ENCODE results near the gene PSKH1.

The PSKH1 gene

DNA sequence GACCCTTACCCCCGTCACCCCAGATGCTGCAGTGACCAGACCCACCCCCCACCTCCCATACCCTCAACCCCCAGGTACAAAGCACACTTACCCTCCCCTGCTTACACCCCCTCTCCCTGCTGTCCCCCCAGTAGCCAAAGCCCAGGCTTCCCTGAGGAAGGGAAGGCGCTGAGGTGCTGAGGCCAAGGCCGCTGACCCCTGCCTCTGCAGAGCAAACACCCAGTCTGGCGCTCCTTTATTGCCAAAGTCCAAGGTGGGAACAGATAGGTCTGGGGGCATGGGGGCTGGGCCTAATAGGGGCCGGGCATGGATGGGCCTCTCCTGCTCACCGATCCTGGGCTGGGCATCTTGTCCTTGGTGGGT, 50.2 kb downstream of the PSKH1 start:
- Mint-ChIP-seq H3K36me3 (no peaks in the 10 kb centered on the region), H3K4me3 (no peak overlapping the region), H3K4me1 (ENCODE audit: low read depth) (peaks cover 22% of the 10 kb centered on the region), H3K27ac (no peak overlapping the region), H3K27me3 (no peaks in the 10 kb centered on the region), H3K9me3 (ENCODE audit: low read depth) (no peaks in the 10 kb centered on the region)

DNA sequence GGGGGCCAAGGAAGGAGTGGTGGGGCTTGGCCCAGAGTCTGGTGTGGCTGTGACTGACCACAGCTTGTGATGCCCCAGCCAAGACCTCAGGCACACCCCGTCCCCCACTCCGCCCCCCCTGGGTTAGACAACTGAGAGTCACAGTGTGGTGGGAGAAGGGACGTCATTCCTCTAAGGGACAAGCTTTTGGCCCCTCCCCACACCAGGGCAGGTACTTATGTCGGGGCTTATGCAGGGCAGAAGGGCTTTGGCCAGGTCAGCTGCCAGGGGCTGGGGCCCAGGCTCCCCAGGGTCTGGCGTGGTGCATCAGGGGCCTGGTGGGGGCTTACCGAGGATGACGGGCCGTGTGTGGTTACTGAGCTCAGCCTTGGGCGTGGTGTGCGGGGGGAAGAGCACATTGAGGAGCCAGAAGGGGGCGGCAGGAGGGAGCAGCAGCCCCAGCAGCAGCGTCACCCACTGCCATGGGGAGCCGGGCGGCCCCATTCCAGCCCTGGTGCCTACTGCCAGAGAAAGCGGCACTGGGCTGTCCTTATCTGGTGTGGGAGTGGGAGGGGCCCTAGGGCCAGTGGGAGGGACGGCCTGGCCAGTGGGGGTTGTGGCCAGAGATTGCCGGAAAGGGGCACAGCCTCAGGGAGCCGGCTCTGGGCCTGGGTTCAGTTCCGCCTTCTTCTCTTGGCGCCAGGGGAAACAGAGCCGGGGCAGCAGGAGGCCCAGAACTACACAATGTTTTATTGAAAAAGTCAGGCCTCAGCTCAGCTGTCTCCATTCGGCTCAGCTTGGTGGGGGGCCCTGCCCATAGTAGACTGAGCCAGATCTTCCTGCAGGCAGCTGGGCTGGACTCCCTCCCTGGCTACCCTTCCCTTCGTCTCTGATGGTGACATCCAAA, 50.8 kb downstream of the PSKH1 start, which contains the start of gene LCAT:
Gene LCAT (minus strand): TSS at position 502 of the 886 bp plus-strand sequence. CDS start 19 bp downstream, at position 483.
- H3K9me3 Mint-ChIP-seq (ENCODE audit: low read depth): no peaks in the 10 kb centered on the region
- peaks cover 22% of the 10 kb centered on the region for H3K4me1 Mint-ChIP-seq (ENCODE audit: low read depth)
- no peak within 1 kb of the TSS for H3K27ac Mint-ChIP-seq
- H3K27me3 Mint-ChIP-seq: no peaks in the 10 kb centered on the region
- no peaks in the 10 kb centered on the region for H3K36me3 Mint-ChIP-seq
- H3K4me3 Mint-ChIP-seq: no peak within 1 kb of the TSS

DNA sequence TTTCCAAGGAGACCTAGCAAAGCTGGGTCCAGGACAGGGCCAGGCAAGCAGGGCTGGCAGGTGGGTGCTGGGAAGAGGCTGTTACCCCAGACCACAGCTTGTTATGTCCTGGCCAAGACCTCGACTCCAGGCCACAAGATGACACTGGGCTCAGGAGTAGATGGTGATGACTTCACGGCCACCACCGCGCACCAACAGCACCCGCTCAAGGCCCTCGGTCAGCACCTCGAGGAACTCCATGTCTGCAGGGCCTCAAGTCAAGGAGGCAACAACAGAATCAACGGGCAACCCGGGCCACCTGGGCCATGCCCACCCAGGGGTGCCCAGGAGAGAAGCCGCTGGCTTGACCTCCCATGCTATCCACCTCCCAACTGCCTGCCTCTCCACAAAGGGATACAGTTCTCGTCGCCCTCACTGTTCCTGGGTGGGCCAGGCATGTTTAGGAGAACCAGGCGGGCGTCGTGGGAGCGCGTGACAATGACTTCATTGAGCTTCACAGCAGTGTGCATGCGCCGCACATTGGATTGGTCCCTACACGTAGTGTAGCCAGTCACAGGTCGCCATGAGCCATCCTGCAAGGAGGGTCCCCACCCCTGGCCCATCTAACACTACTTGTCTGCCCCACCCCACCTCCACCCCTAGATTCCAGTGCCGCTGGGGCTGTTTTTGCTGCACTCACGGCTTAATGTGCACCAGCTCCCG, 51.8 kb downstream of the PSKH1 start:
- Mint-ChIP-seq H3K9me3 (ENCODE audit: low read depth) (no peaks in the 10 kb centered on the region), H3K4me3 (no peak overlapping the region), H3K27me3 (no peaks in the 10 kb centered on the region), H3K27ac (no peak overlapping the region), H3K36me3 (no peaks in the 10 kb centered on the region), H3K4me1 (ENCODE audit: low read depth) (peaks cover 17% of the 10 kb centered on the region)

DNA sequence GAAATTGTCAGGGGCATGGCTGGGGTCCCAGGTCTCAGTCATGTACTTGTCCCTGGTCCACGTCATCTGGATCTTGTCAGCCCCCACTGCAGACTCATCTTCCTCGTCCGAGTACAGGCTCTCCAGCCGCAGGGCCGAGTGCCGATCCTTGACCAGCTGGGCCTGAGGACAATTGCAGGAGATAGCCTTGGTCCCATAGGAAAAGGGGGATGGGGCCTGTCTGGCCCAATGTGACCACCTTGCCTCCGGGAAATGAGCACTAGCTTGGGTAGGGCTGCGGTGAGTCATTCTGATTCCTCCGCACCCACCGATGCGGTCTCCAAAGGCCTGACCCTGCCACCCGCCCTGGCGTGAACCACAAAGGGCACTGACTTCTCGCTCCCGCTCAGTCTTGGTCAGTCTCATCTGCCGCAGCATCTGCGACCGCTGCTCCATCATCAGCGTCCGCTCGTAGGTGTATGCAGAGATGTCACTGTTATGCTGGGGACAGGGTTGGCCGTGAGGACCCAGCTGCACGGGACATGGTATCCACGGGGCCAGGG, 52.4 kb downstream of the PSKH1 start:
- Mint-ChIP-seq H3K9me3 (ENCODE audit: low read depth) (no peaks in the 10 kb centered on the region), H3K4me3 (no peak overlapping the region), H3K4me1 (ENCODE audit: low read depth) (peaks cover 10% of the 10 kb centered on the region), H3K27ac (no peak overlapping the region), H3K27me3 (no peaks in the 10 kb centered on the region), H3K36me3 (no peaks in the 10 kb centered on the region)

DNA sequence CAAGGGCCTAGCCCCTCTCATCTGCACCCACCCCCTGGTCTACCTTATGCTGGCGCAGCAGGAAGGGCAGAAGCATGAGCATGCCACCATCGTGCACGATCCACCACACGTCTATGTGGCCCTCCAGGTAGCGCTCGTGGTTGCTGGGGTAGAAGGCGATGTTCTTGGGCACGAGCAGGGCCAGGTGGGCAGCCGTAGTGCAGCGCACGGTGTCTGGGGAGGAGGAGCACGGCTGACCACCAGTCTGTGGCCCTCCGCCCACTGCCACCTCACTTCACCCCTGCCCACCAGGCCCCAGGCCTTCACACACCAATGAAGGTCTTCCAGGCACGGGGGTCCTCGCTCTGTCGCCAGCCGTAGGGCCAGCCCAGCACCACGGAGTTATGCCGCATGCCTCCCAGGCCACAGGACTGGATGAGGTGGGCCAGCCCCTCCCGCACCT, 53.1 kb downstream of the PSKH1 start:
- H3K27ac Mint-ChIP-seq: no peak overlapping the region
- peaks cover 10% of the 10 kb centered on the region for H3K4me1 Mint-ChIP-seq (ENCODE audit: low read depth)
- H3K4me3 Mint-ChIP-seq: no peak overlapping the region
- H3K36me3 Mint-ChIP-seq: no peaks in the 10 kb centered on the region
- no peaks in the 10 kb centered on the region for H3K9me3 Mint-ChIP-seq (ENCODE audit: low read depth)
- no peaks in the 10 kb centered on the region for H3K27me3 Mint-ChIP-seq

DNA sequence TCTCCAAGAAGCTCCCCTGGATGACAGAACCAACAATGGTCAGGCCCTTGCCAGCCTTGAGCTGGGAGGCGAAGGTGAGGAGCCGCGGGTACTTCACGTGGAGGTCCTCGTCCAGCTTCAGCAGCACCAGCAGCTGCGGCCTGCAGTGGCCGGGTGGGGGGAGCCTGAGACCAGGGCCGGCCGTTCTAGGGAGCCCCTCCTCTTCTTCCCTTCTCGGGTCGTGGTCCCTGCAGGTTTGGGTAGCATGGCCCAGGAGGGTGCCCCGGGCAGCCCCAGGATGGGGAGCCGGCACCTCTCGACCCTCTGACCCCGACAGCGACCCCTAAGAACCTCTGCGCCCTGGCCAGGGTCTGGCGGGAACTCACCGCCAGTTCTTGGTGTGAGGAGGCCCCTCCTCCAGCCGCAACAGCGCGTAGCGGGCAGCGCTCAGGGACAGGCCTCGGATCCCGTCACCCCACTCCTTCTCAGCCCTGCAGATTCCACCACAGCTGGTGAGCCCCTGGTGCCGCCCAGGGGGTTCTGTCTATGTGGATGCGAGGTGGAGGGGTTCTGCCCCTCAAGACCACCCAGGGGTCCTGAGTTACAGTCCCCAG, 54.0 kb downstream of the PSKH1 start:
- Mint-ChIP-seq H3K36me3 (no peaks in the 10 kb centered on the region), H3K4me1 (ENCODE audit: low read depth) (peaks cover 2% of the 10 kb centered on the region), H3K4me3 (no peak overlapping the region)

DNA sequence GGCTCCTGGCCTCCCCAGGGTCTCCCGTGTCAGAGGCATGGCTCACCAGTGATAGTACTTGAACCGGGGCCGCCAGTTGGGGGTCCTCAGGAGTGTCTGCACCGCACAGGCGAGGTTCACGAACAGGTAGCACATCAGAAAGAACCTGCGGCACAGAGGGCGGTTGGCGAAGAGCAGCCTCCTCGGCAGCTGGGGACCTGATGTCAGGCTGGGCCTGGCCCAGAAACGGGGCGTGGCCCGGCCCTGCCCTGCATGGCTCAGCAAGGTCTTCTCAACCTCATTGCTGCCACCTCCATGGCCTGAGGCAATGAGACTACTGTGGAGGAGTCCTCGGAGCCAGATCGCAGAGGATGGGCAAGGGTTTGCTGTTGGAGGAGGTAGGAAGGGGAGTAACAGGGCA, 55.0 kb downstream of the PSKH1 start:
- Mint-ChIP-seq H3K27ac (no peak overlapping the region), H3K4me3 (no peak overlapping the region), H3K9me3 (ENCODE audit: low read depth) (no peaks in the 10 kb centered on the region), H3K36me3 (no peaks in the 10 kb centered on the region), H3K27me3 (no peaks in the 10 kb centered on the region), H3K4me1 (ENCODE audit: low read depth) (no peaks in the 10 kb centered on the region)

More for the DNA sequence above, 54.0 kb downstream of the PSKH1 start:
- Mint-ChIP-seq H3K27me3 (no peaks in the 10 kb centered on the region), H3K9me3 (ENCODE audit: low read depth) (no peaks in the 10 kb centered on the region), H3K27ac (no peak overlapping the region)

DNA sequence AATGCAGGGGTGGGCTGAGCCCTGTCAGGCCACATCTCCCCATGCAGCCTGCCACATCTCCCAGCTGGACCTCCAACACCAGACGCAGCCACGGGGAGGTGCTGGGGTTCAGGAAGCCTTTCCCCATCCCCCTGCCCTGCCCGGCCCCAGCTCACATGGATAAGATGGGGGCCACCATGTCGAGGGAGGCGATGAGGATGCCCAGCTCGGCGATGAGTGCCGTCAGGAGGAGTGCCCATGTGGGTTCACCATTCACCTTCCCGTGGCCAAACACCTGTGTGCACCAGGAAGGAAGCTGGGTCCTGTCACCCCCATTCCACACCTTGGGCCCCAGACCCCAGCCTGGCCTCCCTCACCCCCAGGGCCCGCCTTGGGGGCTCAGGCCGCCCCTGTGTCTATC, 56.6 kb downstream of the PSKH1 start:
- Mint-ChIP-seq H3K36me3 (no peaks in the 10 kb centered on the region), H3K27me3 (no peaks in the 10 kb centered on the region), H3K4me1 (ENCODE audit: low read depth) (no peaks in the 10 kb centered on the region), H3K27ac (no peak overlapping the region), H3K9me3 (ENCODE audit: low read depth) (no peaks in the 10 kb centered on the region), H3K4me3 (no peak overlapping the region)

DNA sequence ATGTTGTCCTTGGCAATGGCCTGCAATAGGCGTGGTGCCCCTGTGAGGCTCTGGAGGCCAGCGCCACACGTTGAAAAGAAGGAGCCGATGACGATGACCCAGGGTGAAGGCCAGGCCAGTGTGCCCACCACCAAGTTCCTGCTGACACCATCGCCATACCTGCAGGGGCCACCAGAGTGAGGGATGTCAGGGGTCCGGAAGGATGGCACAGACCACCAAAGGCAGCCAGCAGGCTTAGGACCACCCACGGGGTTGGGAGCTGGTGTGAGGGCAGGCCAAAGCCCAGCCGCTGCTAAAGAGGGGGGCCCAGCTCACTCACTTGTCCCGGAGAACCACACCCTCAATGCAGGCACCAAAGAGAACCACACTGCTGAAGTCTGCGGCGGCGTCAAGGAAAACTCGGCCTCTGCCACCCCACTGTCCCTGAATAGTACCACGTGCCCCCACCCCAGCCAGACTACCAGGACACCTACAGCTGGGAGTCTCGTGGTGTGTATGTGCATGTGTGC, 57.3 kb downstream of the PSKH1 start:
- Mint-ChIP-seq H3K9me3 (ENCODE audit: low read depth) (no peaks in the 10 kb centered on the region), H3K36me3 (no peaks in the 10 kb centered on the region), H3K27me3 (no peaks in the 10 kb centered on the region), H3K4me3 (no peak overlapping the region), H3K4me1 (ENCODE audit: low read depth) (no peaks in the 10 kb centered on the region), H3K27ac (no peak overlapping the region)

DNA sequence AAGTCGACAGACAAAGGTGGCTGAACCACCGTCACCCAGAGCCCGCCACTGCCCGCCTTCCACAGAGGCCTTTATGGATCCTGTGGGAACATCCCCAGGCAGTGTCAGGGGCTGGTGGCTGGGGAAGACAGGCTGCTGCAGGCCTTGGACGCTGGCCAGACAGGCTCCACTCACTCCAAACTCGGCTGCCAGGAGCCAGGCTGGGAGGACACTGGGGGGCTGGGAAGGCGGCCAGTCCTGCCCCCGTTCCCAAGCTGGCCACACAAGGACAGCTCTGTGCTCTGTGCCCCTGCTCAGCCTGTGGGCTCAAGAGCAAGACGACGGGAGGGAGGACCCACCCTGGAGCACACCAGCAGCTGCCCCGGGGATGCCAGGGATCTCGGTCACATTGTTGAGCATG, 58.4 kb downstream of the PSKH1 start:
- no peaks in the 10 kb centered on the region for H3K4me1 Mint-ChIP-seq (ENCODE audit: low read depth)
- no peak overlapping the region for H3K4me3 Mint-ChIP-seq
- no peak overlapping the region for H3K27ac Mint-ChIP-seq
- no peaks in the 10 kb centered on the region for H3K27me3 Mint-ChIP-seq
- no peaks in the 10 kb centered on the region for H3K36me3 Mint-ChIP-seq
- no peaks in the 10 kb centered on the region for H3K9me3 Mint-ChIP-seq (ENCODE audit: low read depth)

DNA sequence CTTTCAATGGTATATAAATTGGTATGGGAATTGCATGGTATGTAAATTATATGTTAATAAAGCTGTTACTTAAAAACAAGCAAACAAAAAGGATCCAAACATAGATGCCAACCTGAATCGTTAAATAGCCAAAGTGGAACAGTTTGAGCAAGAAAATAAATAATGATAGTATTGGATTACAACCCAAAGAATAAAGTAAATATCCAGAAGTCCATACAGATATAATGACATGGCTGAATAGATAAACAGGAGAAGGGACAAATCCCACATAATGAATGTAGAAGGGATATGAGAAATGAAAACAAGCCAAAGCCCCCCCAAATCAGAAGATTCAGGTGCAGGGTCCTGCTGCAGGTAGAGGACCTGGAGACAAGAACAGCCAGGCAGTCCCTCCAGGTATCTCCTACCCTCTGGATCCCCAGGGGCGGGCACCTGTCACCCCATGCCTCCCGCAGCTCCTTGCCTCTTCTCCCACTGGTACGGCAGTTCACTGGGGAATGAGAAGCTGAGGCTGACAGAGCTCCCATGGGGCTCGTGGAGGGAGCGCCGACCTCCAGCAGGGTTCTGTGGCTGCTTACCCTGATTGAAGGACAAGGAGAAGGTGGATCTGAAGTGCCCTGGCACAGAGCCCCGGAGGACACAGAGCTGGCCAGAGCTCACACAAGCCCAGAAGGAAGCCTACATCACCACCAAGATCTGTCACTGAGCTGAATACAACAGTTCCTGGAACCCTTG, 60.8 kb downstream of the PSKH1 start:
- Mint-ChIP-seq H3K4me1 (ENCODE audit: low read depth) (no peaks in the 10 kb centered on the region), H3K27me3 (no peaks in the 10 kb centered on the region), H3K4me3 (no peak overlapping the region), H3K9me3 (ENCODE audit: low read depth) (no peaks in the 10 kb centered on the region), H3K27ac (no peak overlapping the region), H3K36me3 (no peaks in the 10 kb centered on the region)

DNA sequence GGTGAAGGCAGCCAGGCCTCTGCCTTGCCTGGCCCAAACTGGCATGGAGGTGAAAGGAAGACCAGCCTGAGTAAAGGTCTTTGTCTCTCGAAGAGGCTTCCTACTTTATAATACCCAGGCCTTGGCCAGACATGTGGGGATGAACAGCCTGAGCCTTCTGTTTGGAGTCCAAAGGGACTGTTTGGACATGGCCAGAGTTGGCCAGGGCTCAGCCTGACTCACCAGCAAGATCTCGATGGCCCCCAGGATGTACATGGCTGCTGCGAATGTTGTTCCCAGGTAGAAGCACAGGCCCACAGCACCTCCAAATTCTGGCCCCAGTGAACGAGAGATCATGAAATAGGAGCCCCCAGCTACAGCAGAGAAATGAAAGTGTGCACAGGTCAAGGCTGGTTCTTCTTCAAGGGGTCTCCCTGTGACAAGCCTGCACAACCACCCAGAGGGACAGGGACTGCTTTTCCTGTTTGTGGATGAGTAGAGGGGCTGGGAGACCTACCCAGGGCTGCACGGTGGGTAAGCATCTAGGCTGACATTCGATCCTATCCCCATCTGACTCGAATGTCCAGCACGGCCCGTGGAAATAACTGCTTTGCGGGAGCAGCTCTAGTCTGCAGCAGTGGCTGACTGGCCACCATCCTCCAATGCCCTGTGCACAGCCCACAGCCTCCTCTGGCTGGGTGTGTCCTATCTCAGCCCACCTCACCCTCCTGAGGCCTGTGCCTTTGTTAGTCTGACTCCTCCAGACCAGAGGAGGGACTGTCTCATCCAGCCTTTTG, 61.6 kb downstream of the PSKH1 start:
- no peaks in the 10 kb centered on the region for H3K27me3 Mint-ChIP-seq
- H3K4me1 Mint-ChIP-seq (ENCODE audit: low read depth): no peaks in the 10 kb centered on the region
- no peaks in the 10 kb centered on the region for H3K36me3 Mint-ChIP-seq
- no peak overlapping the region for H3K27ac Mint-ChIP-seq
- H3K9me3 Mint-ChIP-seq (ENCODE audit: low read depth): no peaks in the 10 kb centered on the region
- H3K4me3 Mint-ChIP-seq: no peak overlapping the region

DNA sequence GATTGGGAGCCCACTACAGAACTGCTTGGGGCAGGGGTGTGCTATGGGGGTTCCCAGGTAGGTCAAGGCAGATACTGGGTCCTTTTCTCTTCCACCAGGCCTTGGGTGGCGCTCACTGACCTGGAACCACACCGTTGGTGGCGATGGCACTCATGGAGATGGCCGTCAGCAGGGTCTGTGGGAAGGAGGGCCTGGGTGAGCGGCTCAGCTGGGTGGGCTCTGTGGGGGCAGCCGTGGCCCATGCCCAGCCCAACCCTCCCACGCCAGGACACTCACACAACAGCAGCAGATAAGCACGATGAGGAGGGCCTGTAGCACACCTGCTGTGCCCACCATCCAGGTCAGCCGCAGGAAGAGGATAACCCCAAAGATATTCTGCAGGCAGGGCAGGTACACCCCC, 64.6 kb downstream of the PSKH1 start:
- Mint-ChIP-seq H3K27ac (no peak overlapping the region), H3K4me3 (no peak overlapping the region), H3K36me3 (no peaks in the 10 kb centered on the region), H3K9me3 (ENCODE audit: low read depth) (no peaks in the 10 kb centered on the region), H3K27me3 (no peaks in the 10 kb centered on the region), H3K4me1 (ENCODE audit: low read depth) (no peaks in the 10 kb centered on the region)

Data from activated naive CD8-positive, alpha-beta T cell (primary cell).